Measurements from ENCODE around the gene WNT7B.

Gene WNT7B

DNA sequence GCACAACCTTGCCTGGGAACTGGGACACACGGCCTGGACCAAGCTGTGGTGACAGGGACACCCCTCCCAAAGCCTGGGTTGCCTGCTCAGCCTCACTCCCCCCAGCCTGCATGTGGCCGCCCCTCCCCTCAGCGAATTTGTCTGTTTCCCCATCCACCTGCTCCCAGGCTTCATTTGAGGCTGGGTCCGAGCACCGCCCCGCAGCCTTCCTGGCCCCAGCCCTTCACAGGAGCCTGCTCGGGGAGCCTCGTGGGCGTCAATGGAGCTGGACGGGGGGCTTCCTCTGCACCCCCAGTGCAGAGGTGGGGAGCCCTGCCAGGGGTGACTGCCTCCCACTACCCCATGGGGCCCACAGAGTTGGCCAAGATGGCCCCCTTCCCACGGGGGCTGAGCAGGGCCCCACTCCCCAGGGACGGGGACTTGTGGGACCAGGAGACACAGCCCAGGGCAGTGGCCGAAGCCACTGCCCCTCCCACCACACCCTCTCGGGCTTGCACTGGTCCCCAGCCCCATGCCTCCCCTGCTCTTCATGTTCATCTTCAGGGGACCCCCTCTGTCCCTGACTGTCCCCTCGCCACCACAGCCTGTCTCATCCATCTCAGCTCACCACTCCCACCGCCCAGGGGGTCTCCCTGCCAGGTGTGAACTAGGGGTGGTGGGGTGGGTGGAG is 91.7 kb downstream of the WNT7B start:
- no peak for DNase-seq (ENCODE audit: extremely low read depth, low read depth)
- no peak overlapping the region for H3K4me3 ChIP-seq (replicated peaks; ENCODE audit: low read depth, low read length)
- TF ChIP-seq, protein P1, sequence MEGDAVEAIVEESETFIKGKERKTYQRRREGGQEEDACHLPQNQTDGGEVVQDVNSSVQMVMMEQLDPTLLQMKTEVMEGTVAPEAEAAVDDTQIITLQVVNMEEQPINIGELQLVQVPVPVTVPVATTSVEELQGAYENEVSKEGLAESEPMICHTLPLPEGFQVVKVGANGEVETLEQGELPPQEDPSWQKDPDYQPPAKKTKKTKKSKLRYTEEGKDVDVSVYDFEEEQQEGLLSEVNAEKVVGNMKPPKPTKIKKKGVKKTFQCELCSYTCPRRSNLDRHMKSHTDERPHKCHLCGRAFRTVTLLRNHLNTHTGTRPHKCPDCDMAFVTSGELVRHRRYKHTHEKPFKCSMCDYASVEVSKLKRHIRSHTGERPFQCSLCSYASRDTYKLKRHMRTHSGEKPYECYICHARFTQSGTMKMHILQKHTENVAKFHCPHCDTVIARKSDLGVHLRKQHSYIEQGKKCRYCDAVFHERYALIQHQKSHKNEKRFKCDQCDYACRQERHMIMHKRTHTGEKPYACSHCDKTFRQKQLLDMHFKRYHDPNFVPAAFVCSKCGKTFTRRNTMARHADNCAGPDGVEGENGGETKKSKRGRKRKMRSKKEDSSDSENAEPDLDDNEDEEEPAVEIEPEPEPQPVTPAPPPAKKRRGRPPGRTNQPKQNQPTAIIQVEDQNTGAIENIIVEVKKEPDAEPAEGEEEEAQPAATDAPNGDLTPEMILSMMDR (IDR thresholded peaks at IDR 0.05; ENCODE audit: low read depth, low read length, missing control alignments): no peak

DNA sequence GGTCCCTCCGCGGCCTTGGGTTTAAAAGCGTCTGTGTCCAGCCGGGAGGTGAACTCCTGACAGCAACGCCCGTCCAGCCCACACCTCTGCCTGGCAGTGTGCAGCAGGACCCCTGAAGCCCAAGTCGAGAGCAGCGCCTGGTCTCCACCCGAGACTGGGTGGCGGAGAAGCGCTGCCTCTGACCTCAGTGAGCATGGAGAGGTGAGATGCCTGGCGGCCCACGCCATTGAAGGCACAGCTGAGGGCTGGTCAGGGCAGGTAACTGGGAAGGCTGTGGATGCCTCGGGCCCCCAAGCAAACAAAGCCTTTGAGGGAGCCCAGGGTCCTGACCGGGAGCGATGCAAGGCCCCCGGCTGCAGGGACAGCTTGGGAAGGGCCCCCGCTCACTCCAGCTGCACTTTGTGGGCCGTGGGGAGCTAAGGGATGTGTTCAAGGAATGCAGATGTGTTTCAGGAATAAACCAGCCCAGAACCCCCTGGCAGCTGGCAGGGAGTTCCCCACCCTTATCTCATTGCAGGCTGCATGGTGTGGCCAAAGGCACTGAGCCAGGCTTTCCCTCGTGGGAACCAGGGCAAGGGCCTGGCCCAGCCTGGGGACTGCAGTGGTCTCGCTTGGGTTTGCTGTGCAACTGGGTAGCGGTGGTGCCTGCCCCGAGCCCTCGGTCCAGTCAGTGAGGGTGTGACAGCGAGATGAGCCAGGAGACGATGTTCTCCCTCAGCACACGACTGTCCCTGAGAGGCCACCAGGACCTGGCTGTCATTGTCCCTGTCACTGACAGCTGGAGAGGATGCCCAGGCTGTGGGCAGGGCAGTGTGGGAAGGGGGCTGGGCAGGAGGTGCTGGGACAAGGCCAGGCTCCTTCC is 92.5 kb downstream of the WNT7B start:
- TF ChIP-seq, protein P1 (IDR thresholded peaks at IDR 0.05; ENCODE audit: low read depth, low read length, missing control alignments): no peak
- no peak for DNase-seq (ENCODE audit: extremely low read depth, low read depth)
- H3K4me3 ChIP-seq (replicated peaks; ENCODE audit: low read depth, low read length): no peak overlapping the region

DNA sequence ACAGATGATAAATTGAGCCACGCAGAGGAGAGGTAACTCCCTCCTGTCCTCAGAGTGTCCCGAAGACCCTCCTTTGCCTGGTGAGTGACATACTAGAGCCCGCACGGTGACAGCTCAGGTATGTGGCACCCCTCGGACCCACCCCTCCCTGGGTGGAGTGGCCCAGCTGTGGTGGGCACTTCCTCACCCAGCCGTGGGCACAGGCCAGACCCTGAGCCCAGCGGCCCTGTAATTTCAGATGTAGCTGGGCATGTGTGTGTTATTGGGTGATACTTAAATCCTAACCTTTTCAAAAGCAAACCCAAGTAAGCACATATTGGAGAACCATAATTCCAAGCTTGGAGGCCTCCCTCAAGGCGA is 93.2 kb downstream of the WNT7B start:
- TF ChIP-seq, protein P1 (IDR thresholded peaks at IDR 0.05; ENCODE audit: low read depth, low read length, missing control alignments): no peak
- no peak overlapping the region for H3K4me3 ChIP-seq (replicated peaks; ENCODE audit: low read depth, low read length)

DNA sequence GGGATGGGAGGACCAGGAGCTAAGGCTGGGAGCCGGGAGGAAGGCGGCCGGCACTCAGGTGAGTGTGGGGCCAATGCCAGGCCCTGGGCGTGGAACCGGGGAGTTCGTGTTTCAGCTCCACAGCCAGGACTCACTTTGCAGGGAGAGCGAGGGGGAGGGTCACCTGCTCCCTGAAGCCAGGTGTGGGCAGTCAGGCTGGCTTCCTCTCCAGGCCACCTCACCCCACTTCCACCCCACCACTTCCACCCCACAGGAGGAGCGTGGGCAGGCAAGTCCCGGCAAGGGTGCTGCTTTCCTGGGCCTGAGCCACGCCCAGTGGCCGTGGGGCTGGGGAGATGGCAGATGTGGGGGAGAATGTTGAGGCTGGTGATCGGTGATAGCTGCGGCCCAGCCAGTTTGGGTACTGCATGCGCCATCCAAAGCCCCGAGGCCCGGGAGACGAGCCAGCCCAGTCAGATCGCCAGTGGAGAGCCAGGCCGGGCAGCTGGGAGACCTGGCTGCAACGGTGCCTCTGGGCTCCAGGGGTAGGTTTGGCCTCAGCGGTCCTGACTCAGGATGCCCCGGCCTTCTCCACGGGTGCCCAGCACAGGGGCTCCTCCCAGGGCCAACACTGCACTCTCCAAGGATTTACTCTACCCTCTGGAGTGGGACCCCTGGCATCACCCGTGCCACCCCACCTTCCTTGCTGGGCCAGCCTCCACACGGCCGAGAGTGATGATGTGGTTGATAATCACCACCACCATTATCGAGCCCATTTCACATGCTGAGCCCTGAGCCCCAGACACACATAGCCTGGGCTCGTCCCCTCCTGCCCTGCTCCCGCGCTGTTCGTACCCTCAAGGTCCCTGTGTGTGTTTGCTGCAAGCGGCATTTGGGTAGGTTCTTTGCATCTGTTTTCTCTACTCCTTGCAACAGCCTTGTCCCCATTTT is 93.8 kb downstream of the WNT7B start:
- TF ChIP-seq, protein P1 (IDR thresholded peaks at IDR 0.05; ENCODE audit: low read depth, low read length, missing control alignments): no peak
- no peak for DNase-seq (ENCODE audit: extremely low read depth, low read depth)
- H3K4me3 ChIP-seq (replicated peaks; ENCODE audit: low read depth, low read length): no peak overlapping the region

More for the DNA sequence above, 93.2 kb downstream of the WNT7B start:
- no peak for DNase-seq (ENCODE audit: extremely low read depth, low read depth)

DNA sequence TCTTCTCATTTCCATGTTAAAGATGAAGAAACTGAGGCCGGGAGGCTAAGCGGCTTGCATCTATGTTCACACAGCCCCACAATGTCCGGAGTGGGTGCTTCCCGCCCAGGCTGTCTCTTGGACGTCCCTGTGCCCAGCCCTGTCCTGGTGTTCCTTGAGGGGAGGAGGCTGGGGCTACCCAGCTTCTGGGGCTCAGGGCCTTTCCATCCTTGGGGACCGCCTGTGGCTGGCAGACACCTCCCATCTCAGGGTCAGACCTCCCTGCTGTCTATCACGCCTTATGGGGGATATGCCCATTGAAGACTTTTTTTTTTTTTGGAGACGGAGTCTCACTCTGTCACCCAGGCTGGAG is 95.5 kb downstream of the WNT7B start:
- DNase-seq (ENCODE audit: extremely low read depth, low read depth): no peak
- TF ChIP-seq, protein P1 (IDR thresholded peaks at IDR 0.05; ENCODE audit: low read depth, low read length, missing control alignments): no peak

DNA sequence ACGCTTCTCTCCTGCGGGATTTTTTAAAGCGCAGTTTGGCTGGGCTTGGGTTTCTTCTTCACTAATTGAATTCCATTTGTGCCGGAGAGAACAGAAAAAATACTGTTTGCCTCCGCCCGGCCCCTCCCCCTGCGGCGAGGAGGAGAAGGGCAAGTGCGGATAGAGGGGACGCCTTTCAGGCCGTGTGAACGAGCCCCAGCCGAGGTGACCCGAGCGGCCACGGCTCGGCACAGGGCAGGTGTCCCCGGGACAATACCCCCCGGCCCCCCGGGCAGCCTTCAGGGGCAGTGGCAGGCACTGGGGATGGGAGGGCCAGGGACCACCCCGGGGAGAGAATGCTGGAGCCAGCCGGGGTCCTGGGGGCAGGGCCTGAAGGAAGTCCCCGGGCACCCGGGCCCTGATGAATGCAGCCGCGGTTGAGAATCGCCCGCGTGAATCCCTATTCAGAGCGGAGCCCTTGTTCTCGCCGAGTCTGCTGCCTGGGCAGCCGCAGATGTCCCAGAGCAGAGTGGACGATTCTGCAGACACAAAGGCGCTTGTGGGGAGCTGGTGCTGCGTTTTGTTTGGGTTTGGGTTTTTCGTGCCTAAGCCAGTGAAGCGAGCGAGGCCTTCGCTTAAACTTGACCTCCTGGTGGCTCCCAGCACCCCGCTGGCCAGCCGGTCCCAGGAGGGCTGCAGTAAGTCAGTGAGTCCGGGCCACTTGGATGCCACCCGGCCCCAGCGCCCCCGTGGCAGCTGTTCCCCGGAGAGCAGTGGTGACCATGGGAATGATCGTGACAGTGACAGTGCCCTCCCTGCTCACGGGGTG is 96.0 kb downstream of the WNT7B start:
- H3K4me3 ChIP-seq (replicated peaks; ENCODE audit: low read depth, low read length): no peak overlapping the region
- TF ChIP-seq, protein P1 (IDR thresholded peaks at IDR 0.05; ENCODE audit: low read depth, low read length, missing control alignments): no peak
- no peak for DNase-seq (ENCODE audit: extremely low read depth, low read depth)

More for the DNA sequence above, 95.5 kb downstream of the WNT7B start:
- H3K4me3 ChIP-seq (replicated peaks; ENCODE audit: low read depth, low read length): no peak overlapping the region

Data from HFF-Myc (cell line).